SHP77 (cell line): ENCODE measurements around the gene VTN.

Experiments
- DNase-seq, 2 experiments: peaks; one replicate each; lab custom pipeline; 2025; lab: John Stamatoyannopoulos, UW

The VTN gene, protein sequence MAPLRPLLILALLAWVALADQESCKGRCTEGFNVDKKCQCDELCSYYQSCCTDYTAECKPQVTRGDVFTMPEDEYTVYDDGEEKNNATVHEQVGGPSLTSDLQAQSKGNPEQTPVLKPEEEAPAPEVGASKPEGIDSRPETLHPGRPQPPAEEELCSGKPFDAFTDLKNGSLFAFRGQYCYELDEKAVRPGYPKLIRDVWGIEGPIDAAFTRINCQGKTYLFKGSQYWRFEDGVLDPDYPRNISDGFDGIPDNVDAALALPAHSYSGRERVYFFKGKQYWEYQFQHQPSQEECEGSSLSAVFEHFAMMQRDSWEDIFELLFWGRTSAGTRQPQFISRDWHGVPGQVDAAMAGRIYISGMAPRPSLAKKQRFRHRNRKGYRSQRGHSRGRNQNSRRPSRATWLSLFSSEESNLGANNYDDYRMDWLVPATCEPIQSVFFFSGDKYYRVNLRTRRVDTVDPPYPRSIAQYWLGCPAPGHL

GRCh38 chr17:28370035-28370743 lies at the start of gene VTN:
Gene VTN (minus strand): TSS chr17:28370307. CDS start chr17:28370203, 104 bp downstream.
- peak in 1 of 2 experiments; percentile 38 for DNase-seq

- DNase-seq = peak; percentile 46 to 67
These were observed 46.7 kb upstream of the VTN start for GRCh38 chr17:28416703-28417311.

DNA sequence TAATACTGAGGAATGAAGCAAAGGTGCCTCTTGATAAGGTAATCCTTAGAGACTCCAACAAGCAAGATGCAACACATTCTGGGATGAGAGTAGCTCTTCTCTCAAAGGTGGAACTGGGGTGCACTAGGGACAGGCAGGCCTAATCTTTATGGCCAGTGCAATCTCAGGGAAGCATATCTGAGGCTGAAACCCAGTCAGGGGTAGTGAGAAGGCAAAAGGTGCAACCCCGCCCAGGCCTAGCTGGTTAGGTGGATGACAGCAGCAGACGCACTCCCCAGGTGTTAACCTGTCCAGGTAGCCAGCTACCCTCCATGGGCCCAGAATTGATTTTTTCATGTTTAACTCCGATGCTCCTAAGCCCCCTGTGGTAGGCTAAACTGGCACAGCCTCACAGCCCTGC lies 45.8 kb upstream of the VTN start:
- no peak for DNase-seq

DNA sequence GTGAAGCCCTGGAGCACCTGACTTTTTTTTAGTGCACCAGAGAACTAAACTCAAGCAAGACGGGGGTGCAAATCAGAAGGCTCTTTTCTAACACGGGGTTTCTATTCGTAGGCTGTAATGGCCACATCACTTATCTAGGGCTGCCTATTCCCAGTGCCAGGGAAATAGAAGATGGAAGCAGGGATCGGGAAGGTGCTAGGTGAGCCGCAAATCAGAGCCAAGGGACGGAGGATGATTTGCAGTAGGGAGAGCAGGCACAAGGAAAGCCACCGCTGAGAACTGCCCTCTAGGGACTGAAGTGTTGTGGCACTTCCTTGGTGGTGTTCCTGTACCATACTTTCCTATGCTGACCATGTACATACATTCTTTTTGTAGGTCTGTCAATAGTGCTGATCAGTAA lies 43.7 kb upstream of the VTN start:
- DNase-seq = no peak

DNA sequence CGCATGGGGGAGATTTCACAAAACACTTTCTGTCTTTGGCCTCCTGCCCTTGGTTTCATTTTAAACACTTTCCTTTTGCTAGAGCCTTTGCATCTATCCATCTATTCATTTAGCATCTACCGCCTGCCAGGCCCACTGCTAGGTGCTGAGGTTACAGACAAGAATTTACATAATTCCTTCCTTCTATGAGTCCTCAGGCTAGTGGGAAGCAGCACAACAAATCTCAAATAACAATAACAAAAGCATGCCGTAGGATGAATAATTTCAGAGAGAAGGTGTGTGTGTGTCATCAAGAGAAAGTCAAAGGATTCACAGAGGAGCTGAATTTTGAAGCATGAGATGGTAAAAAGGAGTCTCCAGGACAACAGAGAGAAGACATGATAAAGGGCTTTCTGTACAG lies 42.0 kb upstream of the VTN start:
- no peak for DNase-seq

DNA sequence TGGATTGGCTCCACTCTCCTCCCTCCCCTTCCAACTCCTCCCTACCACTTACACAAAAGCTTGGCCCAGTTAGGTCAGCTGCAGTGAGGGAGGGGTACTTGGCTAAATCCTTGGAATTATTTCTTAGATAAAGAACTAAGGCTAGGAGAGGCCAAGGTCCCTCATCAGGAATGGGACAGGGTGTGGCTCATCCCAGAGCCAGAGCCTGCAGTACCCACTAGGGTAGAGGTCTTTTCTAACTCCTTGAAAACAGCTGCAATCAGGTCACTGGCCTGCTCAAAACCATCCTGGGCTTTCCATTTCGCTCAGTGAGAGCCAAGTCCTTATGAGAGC lies 37.8 kb upstream of the VTN start:
- DNase-seq = no peak

- peak; percentile 22 to 42 for DNase-seq
These were observed 37.2 kb upstream of the VTN start for GRCh38 chr17:28407130-28407973.

GRCh38 chr17:28406473-28406814 lies 36.3 kb upstream of the VTN start:
- DNase-seq = peak; percentile 39 to 53

DNA sequence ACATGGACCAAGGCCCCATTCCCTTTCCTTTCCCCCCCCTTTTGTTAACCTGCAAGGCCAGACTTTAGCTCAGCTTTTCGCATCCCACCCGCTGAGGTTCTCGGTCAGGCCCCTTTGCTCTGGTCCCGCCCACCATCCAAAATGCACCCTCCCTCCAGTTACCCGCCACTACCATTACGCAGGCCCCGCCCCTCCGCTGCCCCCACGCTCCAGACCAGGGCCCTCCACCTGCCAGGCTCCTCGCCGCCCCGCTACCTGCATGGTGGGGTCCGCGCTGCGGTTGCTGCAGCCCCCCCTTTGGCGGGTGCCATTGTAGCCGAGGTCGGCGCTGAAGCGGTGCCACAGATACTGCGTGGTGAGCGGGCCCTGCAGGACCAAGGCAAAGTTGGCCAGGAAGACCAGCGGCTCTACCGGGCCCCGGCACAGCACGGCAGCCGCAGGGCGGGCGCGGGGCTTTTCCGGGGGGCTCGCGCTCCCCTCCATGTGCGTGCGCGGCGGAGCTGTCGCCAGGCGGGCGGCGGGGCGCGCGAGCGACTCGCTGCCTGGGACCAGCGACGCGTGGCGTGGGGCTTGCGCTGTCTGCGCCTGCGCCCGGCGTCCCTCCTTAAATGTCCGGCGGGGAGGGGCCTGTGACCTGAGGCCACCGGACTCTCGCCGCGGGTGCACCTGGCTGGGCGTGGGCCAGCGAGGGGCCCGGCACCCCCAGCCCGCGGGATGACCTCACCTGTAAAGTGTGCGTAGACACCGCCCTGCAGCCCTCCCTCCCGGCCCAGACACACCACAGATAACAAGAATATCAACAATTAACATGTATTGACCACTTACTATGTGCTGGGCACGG lies 35.7 kb upstream of the VTN start, which contains the start of gene SLC46A1:
Gene SLC46A1, minus strand, starts transcription at position 581 of the 841 bp plus-strand sequence. Its CDS starts 98 bp downstream, at position 483.
- peak; percentile 15 to 44 for DNase-seq

DNA sequence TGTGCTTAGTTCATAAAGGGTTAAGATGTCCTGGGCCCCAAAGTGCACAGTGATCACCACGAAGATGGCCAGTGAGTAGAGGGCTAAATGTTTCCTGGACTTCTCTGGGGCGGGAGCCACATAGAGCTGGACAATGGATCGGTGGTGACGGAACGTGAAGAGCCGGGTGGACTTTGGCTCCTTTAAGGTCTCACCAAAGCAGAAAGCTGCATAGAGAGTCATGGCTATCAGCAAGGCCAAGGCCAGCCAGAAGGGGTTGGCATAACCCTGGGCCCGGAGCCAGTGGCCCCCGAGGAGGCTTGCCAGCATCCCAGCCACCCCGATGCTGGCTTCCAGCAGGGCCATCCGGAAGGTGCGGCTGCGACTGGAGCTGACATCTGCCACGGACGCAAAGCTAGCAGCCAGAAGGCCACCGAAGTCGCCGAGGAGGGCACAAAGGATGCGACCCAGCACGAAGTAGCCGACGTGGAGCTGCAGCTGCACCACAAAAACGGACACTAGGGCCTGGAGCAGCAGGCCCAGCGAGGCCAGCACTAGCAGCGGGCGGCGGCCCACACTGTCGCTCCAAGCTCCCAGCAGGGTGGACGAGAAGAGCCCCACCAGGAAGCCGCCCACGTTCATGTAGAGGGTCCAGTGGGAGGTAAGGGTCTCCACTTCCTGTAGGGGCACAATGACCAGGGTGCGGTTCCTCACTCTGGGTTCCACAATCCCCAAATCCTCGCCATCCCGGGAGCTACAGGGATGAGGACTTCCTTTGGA lies 34.9 kb upstream of the VTN start:
- DNase-seq = peak in 1 of 2 experiments; percentile 19

- no peak for DNase-seq
These were observed 34.3 kb upstream of the VTN start for GRCh38 chr17:28404461-28404811.

- DNase-seq = no peak
These were observed 33.9 kb upstream of the VTN start for GRCh38 chr17:28404007-28404406.

- DNase-seq = no peak
These were observed 32.7 kb upstream of the VTN start for GRCh38 chr17:28402844-28403243.

DNA sequence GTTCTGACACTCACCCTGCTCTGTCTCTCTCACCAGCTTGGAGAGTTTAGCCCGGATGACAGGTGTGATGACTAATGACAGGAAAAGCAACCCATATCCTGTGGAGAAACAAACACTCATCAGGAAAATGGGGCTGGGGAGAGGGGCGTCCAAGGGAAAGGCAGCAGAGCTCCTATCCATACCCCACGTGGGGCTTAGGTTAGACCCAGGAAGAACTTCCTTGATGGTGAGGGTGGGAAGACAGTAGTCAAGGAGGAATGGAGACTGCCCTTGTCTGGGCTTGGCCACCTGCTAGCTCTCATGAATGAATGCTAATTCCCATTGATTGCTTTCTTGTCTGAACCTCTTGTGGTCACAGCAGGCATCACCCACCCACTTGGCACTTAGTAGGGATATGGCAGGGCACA lies 32.1 kb upstream of the VTN start:
- DNase-seq = no peak

GRCh38 chr17:28399808-28400207 lies 29.7 kb upstream of the VTN start:
- no peak for DNase-seq

- DNase-seq = no peak
These were observed 28.3 kb upstream of the VTN start for GRCh38 chr17:28398280-28398981.

DNA sequence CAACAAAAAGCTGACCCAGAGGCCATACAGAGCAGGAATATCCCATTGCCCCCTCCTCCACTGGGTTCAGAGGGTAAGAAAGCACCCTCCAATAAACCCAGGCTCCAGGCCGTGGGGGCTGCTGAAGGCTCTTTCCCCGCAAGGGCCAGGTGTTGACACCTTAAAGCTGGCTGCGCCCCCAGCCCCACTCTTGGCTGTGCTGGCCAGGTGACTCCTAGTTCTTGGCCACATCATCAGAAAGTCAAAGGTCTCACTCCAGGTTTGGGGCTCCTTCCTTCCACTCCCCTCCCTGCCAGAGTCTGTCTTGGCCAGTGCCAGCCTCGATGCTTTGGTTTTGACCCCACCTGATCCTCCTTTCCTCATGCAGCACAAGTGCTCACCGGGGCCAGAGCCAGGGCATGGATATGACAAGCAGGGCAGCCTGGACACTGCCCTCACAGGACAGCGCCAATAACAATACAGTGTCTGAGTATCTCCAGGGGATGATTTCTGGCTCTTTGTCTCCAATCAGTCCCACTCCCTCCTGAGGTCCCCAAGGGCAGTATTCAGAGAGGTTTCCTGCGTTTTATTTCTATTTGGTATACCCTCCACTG lies 27.7 kb upstream of the VTN start:
- no peak for DNase-seq

- DNase-seq = no peak
These were observed 27.2 kb upstream of the VTN start for GRCh38 chr17:28397275-28397674.

DNA sequence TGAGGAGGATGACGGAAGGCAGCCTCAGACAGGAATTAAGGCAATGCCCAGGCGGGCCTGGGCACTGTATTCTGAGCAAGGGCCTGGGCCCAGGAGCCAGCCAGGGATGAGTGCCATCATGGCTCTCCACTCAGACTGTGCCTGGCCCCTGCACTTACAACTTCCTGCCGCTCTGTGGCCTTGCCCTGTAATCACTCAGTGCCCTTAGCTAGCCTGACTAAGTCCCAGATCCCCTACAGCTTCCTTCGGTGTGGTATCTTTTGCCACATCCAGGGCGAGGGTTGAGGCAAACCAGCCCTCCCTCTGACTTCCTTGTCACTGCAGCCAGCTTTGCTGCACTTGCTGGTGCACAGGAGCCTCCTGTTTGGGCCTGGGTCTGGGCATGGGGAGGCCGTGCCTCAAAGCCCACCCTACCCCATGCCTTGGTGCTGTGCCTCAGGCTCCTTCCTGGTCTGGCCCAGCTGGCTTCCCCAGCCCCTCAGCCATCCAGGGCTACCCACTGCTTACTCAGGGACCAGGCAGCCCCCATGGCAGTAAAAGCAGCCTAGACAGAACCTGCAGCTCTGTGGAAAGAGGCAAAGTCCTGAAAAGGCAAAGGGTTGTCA lies 26.6 kb upstream of the VTN start:
- no peak for DNase-seq
